ENCODE measurements around the gene VCAM1. TPM values are rescaled to one million over a fixed set of nuclear protein-coding genes. Genes with fewer than 3 reads are reported as not detected.

Gene VCAM1, protein sequence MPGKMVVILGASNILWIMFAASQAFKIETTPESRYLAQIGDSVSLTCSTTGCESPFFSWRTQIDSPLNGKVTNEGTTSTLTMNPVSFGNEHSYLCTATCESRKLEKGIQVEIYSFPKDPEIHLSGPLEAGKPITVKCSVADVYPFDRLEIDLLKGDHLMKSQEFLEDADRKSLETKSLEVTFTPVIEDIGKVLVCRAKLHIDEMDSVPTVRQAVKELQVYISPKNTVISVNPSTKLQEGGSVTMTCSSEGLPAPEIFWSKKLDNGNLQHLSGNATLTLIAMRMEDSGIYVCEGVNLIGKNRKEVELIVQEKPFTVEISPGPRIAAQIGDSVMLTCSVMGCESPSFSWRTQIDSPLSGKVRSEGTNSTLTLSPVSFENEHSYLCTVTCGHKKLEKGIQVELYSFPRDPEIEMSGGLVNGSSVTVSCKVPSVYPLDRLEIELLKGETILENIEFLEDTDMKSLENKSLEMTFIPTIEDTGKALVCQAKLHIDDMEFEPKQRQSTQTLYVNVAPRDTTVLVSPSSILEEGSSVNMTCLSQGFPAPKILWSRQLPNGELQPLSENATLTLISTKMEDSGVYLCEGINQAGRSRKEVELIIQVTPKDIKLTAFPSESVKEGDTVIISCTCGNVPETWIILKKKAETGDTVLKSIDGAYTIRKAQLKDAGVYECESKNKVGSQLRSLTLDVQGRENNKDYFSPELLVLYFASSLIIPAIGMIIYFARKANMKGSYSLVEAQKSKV
- total RNA-seq (2014; rRNA removed): not detected in 2 replicates
- not detected for Bru-seq, nascent RNA
- percentile 4 among the genes with signal in this experiment for BruChase-seq, experiment 1, labeled RNA remaining after a 6-hour chase
- not detected for BruChase-seq, experiment 2, labeled RNA remaining after a 2-hour chase
- long read RNA-seq: 0 reads

DNA sequence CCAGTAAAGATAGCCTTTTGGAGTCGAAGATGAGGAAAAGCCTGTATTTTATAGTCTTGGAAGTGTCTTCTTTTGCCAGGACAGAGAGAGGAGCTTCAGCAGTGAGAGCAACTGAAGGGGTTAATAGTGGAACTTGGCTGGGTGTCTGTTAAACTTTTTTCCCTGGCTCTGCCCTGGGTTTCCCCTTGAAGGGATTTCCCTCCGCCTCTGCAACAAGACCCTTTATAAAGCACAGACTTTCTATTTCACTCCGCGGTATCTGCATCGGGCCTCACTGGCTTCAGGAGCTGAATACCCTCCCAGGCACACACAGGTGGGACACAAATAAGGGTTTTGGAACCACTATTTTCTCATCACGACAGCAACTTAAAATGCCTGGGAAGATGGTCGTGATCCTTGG lies at the start of gene VCAM1:
VCAM1 (plus strand) TSS at position 253 of the 400 bp plus-strand sequence; CDS start at position 372, 119 bp downstream.
- Histone ChIP-seq H3K4me3 (ENCODE audit: low read length) (no peak within 1 kb of the TSS), H3F3A (ENCODE audit: low read length, unreplicated experiment) (no peaks in the 10 kb centered on the region), H4K20me1 (ENCODE audit: low read length) (no peaks in the 10 kb centered on the region), H3K79me2 (ENCODE audit: low read length) (no peaks in the 10 kb centered on the region), H3K9me2 (replicated peaks; ENCODE audit: low read length) (no peaks in the 10 kb centered on the region), H3K4me1 (ENCODE audit: insufficient read depth, low read length) (peaks cover under 1% of the 10 kb centered on the region; the same call in 1 of the 2 replicates), H3K27me3 (ENCODE audit: low read length) (no peaks in the 10 kb centered on the region), H3K27ac (ENCODE audit: low read length) (no peak within 1 kb of the TSS), H3K4me2 (ENCODE audit: low read length) (no peak within 1 kb of the TSS), H3K36me3 (ENCODE audit: low read depth, low read length) (no peaks in the 10 kb centered on the region), H3K9ac (ENCODE audit: low read length) (no peak within 1 kb of the TSS), H3K9me3 (ENCODE audit: low read length) (no peaks in the 10 kb centered on the region), H2AFZ (ENCODE audit: low read length) (no peak within 1 kb of the TSS)
- TF ChIP-seq EZH2 (IDR thresholded peaks at IDR 0.05; ENCODE audit: low read length, unreplicated experiment) (no peak), EZH2phosphoT487 (IDR thresholded peaks at IDR 0.05; ENCODE audit: borderline replicate concordance, low read length) (no peak)
- TF ChIP-seq, protein P1, sequence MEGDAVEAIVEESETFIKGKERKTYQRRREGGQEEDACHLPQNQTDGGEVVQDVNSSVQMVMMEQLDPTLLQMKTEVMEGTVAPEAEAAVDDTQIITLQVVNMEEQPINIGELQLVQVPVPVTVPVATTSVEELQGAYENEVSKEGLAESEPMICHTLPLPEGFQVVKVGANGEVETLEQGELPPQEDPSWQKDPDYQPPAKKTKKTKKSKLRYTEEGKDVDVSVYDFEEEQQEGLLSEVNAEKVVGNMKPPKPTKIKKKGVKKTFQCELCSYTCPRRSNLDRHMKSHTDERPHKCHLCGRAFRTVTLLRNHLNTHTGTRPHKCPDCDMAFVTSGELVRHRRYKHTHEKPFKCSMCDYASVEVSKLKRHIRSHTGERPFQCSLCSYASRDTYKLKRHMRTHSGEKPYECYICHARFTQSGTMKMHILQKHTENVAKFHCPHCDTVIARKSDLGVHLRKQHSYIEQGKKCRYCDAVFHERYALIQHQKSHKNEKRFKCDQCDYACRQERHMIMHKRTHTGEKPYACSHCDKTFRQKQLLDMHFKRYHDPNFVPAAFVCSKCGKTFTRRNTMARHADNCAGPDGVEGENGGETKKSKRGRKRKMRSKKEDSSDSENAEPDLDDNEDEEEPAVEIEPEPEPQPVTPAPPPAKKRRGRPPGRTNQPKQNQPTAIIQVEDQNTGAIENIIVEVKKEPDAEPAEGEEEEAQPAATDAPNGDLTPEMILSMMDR (conservative IDR thresholded peaks at IDR 0.05; ENCODE audit: low read depth, low read length): no peak
- ChIA-PET CTCF (no interaction called here), POLR2A (ENCODE audit: unreplicated experiment) (no interaction called here)
- BruUV-seq (replicated peaks): no TSS peak
- DNase-seq (no peak), ATAC-seq (no peak)
- intact Hi-C loops (cut with micrococcal nuclease): no loop called here

DNA sequence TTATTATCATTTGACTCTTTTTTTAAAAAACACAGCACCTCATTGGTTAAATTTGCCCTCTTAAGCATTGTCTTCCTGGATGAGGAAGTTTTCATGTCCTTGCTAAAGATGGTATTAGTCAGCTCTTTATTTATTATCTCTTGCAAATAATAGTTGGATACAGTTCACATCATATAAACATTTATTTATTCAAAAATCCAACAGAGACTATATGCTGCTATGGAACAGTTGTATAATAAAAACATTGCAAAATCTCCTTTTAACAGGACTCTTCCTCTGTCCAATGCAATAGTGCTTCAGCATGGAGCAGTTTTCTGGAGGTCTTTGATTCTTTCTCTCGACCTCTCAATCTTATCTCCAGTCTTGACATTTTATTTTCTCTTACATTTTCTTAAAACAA lies 49.5 kb upstream of the VCAM1 start:
- no peaks in the 10 kb centered on the region for H3K9me3 ChIP-seq (ENCODE audit: low read length)
- no peaks in the 10 kb centered on the region for H3K79me2 ChIP-seq (ENCODE audit: low read length)
- H3K4me1 ChIP-seq (ENCODE audit: insufficient read depth, low read length): peaks cover 7% of the 10 kb centered on the region; the same call in 1 of the 2 replicates
- no peak overlapping the region for H3K27ac ChIP-seq (ENCODE audit: low read length)
- H3K4me2 ChIP-seq (ENCODE audit: low read length): no peak overlapping the region
- H3K36me3 ChIP-seq (ENCODE audit: low read depth, low read length): no peaks in the 10 kb centered on the region
- no peak overlapping the region for H2AFZ ChIP-seq (ENCODE audit: low read length)
- BruUV-seq (replicated peaks): no TSS peak
- no peaks in the 10 kb centered on the region for H4K20me1 ChIP-seq (ENCODE audit: low read length)
- TF ChIP-seq EZH2 (IDR thresholded peaks at IDR 0.05; ENCODE audit: low read length, unreplicated experiment) (no peak), EZH2phosphoT487 (IDR thresholded peaks at IDR 0.05; ENCODE audit: borderline replicate concordance, low read length) (no peak)
- TF ChIP-seq, protein P1 (conservative IDR thresholded peaks at IDR 0.05; ENCODE audit: low read depth, low read length): no peak
- H3K4me3 ChIP-seq (ENCODE audit: low read length): no peak overlapping the region
- H3K9ac ChIP-seq (ENCODE audit: low read length): no peak overlapping the region
- CTCF ChIA-PET: no interaction called here
- no peak for ATAC-seq
- intact Hi-C loops (cut with micrococcal nuclease): no loop called here
- H3K9me2 ChIP-seq (replicated peaks; ENCODE audit: low read length): no peaks in the 10 kb centered on the region
- H3K27me3 ChIP-seq (ENCODE audit: low read length): no peaks in the 10 kb centered on the region
- POLR2A ChIA-PET (ENCODE audit: unreplicated experiment): no interaction called here
- no peak for DNase-seq
- no peaks in the 10 kb centered on the region for H3F3A ChIP-seq (ENCODE audit: low read length, unreplicated experiment)
